Dermis microvascular lymphatic vessel endothelial cell (primary cell): ENCODE data around the gene PBX1. TPM values are rescaled to one million over a fixed set of nuclear protein-coding genes. Genes with fewer than 3 reads are reported as not detected.

ENCODE experiments used
- DNase-seq, 2 donors: peaks; one replicate each; pipeline versions ENCODE4 v3.0.0 to v3.0.0-alpha.2; 2010; ENCODE audit warnings: low read depth in 2 of 2
- total RNA-seq: library from RNA; depleted of rRNA; stranded (reverse); fragments of >200 nt; gene quantifications from 2 replicates; pipeline ENCODE4 v1.2.1, GENCODE V29; 2014

PBX1 gene
- total RNA-seq, 1 donor from 2014 or later, result 0.39 TPM

- no peak for DNase-seq
Observed at GRCh38 chr1:164563721-164564360, 4.9 kb downstream of the PBX1 start.

- no peak for DNase-seq
Observed at GRCh38 chr1:164564378-164564777, 5.4 kb downstream of the PBX1 start.

GRCh38 chr1:164565357-164565756, 6.4 kb downstream of the PBX1 start:
- DNase-seq, result no peak

GRCh38 chr1:164567774-164568173, 8.8 kb downstream of the PBX1 start:
- no peak for DNase-seq

GRCh38 chr1:164569241-164569640, 10.3 kb downstream of the PBX1 start:
- no peak for DNase-seq

GRCh38 chr1:164569866-164570265, 10.9 kb downstream of the PBX1 start:
- no peak for DNase-seq

GRCh38 chr1:164571333-164571732, 12.3 kb downstream of the PBX1 start:
- DNase-seq, result no peak

- no peak for DNase-seq
Observed at GRCh38 chr1:164575356-164575886, 16.4 kb downstream of the PBX1 start.

- DNase-seq, result no peak
Observed at GRCh38 chr1:164576291-164577271, 17.6 kb downstream of the PBX1 start.

GRCh38 chr1:164577291-164577690, 18.3 kb downstream of the PBX1 start:
- no peak for DNase-seq

GRCh38 chr1:164578479-164579200, 19.7 kb downstream of the PBX1 start:
- no peak for DNase-seq

- DNase-seq, result no peak
Observed at GRCh38 chr1:164579381-164579780, 20.4 kb downstream of the PBX1 start.

GRCh38 chr1:164581762-164582161, 22.8 kb downstream of the PBX1 start:
- no peak for DNase-seq

GRCh38 chr1:164583196-164583595, 24.2 kb downstream of the PBX1 start:
- no peak for DNase-seq

- DNase-seq, result no peak
Observed at GRCh38 chr1:164583835-164584539, 25.0 kb downstream of the PBX1 start.

GRCh38 chr1:164586591-164586990, 27.6 kb downstream of the PBX1 start:
- no peak for DNase-seq

GRCh38 chr1:164587617-164588501, 28.9 kb downstream of the PBX1 start:
- DNase-seq, result no peak

GRCh38 chr1:164588516-164589341, 29.7 kb downstream of the PBX1 start:
- no peak for DNase-seq

GRCh38 chr1:164589408-164589807, 30.4 kb downstream of the PBX1 start:
- no peak for DNase-seq
